ENCODE measurements around the gene SMOC2. TPM values are rescaled to one million over a fixed set of nuclear protein-coding genes. Genes with fewer than 3 reads are reported as not detected.

SMOC2 gene
- total RNA-seq, 3 donors from 2014 or later = 11.4 to 40.4 (median 18.8) TPM

GRCh38 chr6:168513766-168514165 lies 72.8 kb downstream of the SMOC2 start:
- no peaks in the 10 kb centered on the region for H3K9me3 ChIP-seq
- H3K4me3 ChIP-seq = no peak overlapping the region
- ATAC-seq = no peak
- no peak for DNase-seq
- H3K4me1 ChIP-seq (ENCODE audit: low read depth) = no peaks in the 10 kb centered on the region
- intact Hi-C loops (cut with DNase I, micrococcal nuclease) = no loop called here
- no peaks in the 10 kb centered on the region for H3K36me3 ChIP-seq (ENCODE audit: low read depth)
- no peak for TF ChIP-seq CTCF (IDR thresholded peaks at IDR 0.05)

DNA sequence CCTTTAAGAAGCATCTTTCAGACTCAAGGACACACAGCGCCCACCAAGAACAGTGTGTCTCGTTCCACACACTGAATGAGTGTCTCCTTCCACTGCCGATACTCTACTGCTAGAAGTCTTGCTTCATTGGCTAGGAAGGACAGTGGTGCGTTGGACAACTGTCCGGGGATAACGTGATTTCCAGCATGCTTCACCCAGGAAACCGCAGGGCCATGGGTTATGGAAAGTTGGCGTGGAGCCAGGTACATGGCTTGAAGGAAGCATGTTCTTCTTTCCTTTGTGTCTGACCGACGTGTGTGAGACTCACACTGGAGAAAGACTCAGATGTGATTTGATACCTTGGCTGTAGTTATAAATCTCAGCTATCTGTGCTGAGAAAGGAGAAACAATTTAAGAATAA lies 73.2 kb downstream of the SMOC2 start:
- peak in 1 of 3 donors; percentile 38 for DNase-seq
- ATAC-seq = peak; percentile 34
- no peak for TF ChIP-seq CTCF (IDR thresholded peaks at IDR 0.05)
- no peaks in the 10 kb centered on the region for H3K4me1 ChIP-seq (ENCODE audit: low read depth)
- H3K36me3 ChIP-seq (ENCODE audit: low read depth) = no peaks in the 10 kb centered on the region
- intact Hi-C loops (cut with DNase I, micrococcal nuclease) = no loop called here
- H3K9me3 ChIP-seq = no peaks in the 10 kb centered on the region
- H3K4me3 ChIP-seq = no peak overlapping the region

- Histone ChIP-seq H3K4me3 (no peak overlapping the region), H3K9me3 (no peaks in the 10 kb centered on the region), H3K36me3 (ENCODE audit: low read depth) (no peaks in the 10 kb centered on the region), H3K4me1 (ENCODE audit: low read depth) (no peaks in the 10 kb centered on the region)
- TF ChIP-seq CTCF (IDR thresholded peaks at IDR 0.05) = no peak
- intact Hi-C loops (cut with DNase I, micrococcal nuclease) = no loop called here
- ATAC-seq (peak; percentile 23), DNase-seq (no peak)
These were observed 74.4 kb downstream of the SMOC2 start for GRCh38 chr6:168515376-168515775.

DNA sequence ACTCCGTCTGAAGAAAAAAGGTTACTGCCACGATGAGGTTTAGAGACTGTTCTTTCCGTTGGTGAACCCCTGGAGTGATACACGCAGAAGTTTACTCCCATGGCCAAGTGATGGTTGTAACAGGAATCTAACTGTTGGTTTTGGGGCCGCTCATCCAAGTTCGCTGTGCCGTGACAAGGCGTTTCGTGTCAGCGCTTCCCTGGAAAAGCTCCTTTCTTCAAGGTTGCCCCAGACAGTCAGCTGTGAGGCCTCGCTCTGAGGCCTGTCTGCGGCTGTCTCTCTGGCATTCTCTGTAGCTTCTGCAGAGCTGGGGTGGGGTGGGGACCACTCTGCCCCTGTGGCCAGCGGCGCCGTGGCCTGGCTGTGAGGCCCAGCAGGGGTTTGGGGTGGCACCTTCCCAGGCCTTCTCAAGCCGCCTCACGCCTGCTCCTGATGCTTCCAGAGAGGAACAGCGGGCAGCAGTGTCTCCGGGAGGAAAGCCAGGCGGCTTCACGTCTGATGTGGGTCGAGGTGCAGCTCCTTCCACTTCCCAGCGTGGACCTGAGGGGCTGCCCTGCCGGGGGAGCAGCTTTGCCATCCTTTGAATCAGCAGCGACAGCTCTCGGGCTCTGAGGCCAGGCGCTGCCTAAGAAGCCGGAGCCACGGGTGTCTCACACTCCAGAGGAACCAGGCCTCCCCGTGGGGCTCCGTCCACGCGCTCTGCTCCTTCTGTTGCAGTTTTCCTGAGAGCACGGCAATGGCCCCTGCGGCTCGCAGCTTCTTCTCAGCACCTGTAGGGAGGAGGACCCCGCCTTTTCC lies 76.2 kb downstream of the SMOC2 start:
- ATAC-seq (no peak), DNase-seq (no peak)
- Histone ChIP-seq H3K36me3 (ENCODE audit: low read depth) (no peaks in the 10 kb centered on the region), H3K9me3 (no peaks in the 10 kb centered on the region), H3K4me3 (no peak overlapping the region), H3K4me1 (ENCODE audit: low read depth) (no peaks in the 10 kb centered on the region)
- no peak for TF ChIP-seq CTCF (IDR thresholded peaks at IDR 0.05)
- intact Hi-C loops (cut with DNase I, micrococcal nuclease) = no loop called here

DNA sequence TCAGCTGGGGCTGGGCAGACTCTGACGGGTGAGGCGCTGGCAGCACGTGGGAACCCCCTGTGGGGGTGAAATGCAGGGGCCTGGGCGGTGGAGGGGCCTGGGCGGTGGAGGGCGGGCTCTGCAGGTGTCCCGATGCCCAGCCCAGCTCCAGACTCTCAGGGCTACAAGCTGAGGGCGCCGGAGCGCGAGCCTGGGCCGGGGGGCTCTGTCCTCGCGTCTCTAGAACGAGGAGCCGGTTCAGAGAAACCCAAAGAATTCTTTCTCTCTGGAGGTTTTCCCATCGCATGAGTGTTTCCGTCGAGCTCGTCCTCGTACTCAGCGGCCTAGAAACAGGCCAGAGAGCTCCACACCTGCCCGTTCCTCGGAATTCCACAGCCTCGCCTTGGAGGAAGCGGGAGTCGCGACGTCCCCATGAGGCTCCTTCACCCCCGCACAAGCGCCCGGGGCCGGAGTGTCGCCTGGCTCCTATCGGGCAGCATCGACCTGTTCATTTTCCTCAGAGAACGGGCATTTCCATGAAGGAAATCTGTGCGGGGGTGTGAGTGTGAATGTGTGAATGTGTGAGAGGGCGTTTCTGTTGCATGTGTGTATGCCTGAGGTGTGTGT lies 76.9 kb downstream of the SMOC2 start:
- intact Hi-C loops (cut with DNase I, micrococcal nuclease) = no loop called here
- no peak for DNase-seq

More for the DNA sequence above, 76.9 kb downstream of the SMOC2 start:
- H3K4me1 ChIP-seq (ENCODE audit: low read depth) = no peaks in the 10 kb centered on the region
- no peak for ATAC-seq
- H3K9me3 ChIP-seq = no peaks in the 10 kb centered on the region
- no peaks in the 10 kb centered on the region for H3K36me3 ChIP-seq (ENCODE audit: low read depth)
- no peak overlapping the region for H3K4me3 ChIP-seq
- TF ChIP-seq CTCF (IDR thresholded peaks at IDR 0.05) = no peak

Measured in mucosa of descending colon (tissue), 3 donors.